HG02571 (cell line): ENCODE results near the gene ACOXL.
"Not testable (repeated sequence)": the region's sequence is repeated elsewhere in the genome, so short reads cannot be mapped to it uniquely, and the experiment has no call there.

Experiments
- ATAC-seq: cut with Tn5 transposase; IDR thresholded peaks from one replicate; pipeline ENCODE4 v1.9.1; 2021; ENCODE audit warnings: mild to moderate bottlenecking, moderate library complexity; ENCODE audit not compliant: unreplicated experiment

Gene ACOXL

GRCh38 chr2:111050701-111051376 is 318.5 kb downstream of the ACOXL start:
- no peak for ATAC-seq

DNA sequence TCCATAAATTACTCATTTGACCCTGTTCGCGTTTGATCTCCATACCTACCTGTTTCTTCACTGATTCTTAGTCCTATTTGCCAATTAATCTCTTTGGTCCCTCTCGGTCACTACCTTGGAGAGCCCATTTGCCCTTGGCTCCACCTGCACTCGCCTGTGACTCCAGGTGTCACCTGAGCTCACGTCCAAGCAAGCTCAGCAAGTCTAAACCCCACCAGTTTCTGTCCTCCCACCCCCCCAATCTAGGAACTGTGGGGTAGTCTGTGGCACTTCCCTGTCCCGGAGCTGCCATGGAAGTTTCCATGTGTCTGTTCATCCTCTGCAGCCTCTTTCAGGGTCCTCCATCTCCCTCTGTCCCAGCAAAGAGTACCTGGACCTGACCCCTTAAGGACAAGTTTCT is 320.2 kb downstream of the ACOXL start:
- no peak for ATAC-seq

GRCh38 chr2:111053266-111053665 is 320.9 kb downstream of the ACOXL start:
- ATAC-seq, result no peak

- ATAC-seq, result no peak
Measured at GRCh38 chr2:111053825-111054515, 321.6 kb downstream of the ACOXL start.

- ATAC-seq, result peak; percentile 67
Measured at GRCh38 chr2:111054791-111055691, 322.7 kb downstream of the ACOXL start.

GRCh38 chr2:111055735-111056134 is 323.4 kb downstream of the ACOXL start:
- no peak for ATAC-seq

GRCh38 chr2:111057045-111057444 is 324.7 kb downstream of the ACOXL start:
- no peak for ATAC-seq

- ATAC-seq, result no peak
Measured at GRCh38 chr2:111057721-111058120, 325.3 kb downstream of the ACOXL start.

GRCh38 chr2:111058264-111058663 is 325.9 kb downstream of the ACOXL start:
- ATAC-seq, result no peak

GRCh38 chr2:111061191-111061590 is 328.8 kb downstream of the ACOXL start:
- ATAC-seq, result no peak

GRCh38 chr2:111062417-111062816 is 330.0 kb downstream of the ACOXL start:
- ATAC-seq, result peak; percentile 58

DNA sequence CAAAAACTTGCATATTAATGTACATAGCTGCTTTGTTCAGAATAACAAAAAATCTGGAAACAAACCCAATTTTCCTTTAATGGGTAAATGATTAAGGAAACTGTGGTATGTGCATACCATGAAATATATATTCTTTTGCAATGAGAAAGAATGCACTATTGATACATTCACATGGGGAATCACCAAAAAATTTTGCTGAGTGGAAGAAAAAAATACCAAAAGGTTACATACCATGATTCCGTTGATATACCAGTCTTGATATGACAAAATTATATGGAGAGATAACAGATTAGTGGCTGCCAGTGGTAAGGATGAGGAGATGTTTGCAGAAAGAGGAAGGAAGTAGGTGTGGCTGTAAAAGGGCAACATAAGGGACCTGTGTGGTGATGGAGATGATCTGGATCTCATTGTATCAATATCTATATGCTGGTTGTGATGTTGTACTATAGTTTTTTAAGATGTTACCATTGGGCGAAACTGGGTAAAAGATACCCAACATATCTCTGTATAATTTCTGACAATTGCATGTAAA is 333.8 kb downstream of the ACOXL start:
- ATAC-seq, result no peak

- no peak for ATAC-seq
Measured at GRCh38 chr2:111068435-111069058, 336.2 kb downstream of the ACOXL start.

GRCh38 chr2:111069722-111070121 is 337.3 kb downstream of the ACOXL start:
- ATAC-seq, result no peak

GRCh38 chr2:111071600-111072171 is 339.3 kb downstream of the ACOXL start:
- no peak for ATAC-seq

GRCh38 chr2:111072220-111072871 is 340.0 kb downstream of the ACOXL start:
- no peak for ATAC-seq

- not testable (repeated sequence) for ATAC-seq
Measured at GRCh38 chr2:111082659-111083058, 350.3 kb downstream of the ACOXL start.

DNA sequence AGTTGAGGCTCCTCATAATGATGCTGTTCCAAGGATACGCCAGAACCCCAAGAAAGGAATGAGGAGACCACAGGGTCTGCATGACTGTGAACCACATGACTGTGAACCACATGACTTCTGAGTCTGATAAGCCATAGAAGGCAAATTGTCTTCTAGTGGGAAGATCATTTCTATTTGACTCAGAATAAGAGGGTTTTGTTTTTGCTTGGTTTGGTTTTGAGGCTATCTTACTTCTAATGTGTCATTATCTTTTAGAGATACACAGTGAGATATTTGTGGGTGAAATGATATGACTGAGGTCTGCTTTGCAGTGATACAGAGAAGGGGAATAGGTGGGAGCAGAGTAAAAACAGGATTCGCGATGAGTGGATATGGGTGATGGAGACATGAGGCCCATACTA is 359.4 kb downstream of the ACOXL start:
- ATAC-seq, result no peak

DNA sequence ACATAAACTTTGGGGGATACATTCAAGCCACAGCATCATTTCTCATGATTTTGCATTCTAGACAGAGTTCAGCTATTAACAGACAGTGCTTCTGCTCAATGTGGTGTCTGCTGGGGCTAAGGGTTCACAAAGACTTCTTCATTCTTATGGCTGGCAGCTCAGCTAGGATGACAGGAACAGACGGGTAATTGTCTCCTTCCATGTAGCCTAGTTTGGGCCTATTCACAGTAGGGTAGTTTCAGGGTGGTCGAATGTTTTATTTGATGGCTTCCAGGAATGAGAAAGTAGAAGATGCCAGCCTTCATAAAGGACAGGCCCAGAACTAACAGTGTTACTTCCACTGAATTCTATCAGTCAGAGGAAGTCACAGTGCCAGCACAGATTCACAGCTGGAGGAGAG is 362.3 kb downstream of the ACOXL start:
- no peak for ATAC-seq

GRCh38 chr2:111095434-111095833 is 363.1 kb downstream of the ACOXL start:
- no peak for ATAC-seq
